Measurements from ENCODE around the gene HOXC10.

Gene HOXC10

GRCh38 chr12:54009171-54010052 lies 24.5 kb downstream of the HOXC10 start:
- POLR2A ChIA-PET: interaction anchor here (0.6 to 2.5 kb wide), 21 partner anchors 8 to 158 kb away, joined by 3 to 23 read pairs (median 4); partner anchors contain the start of genes HOXC5 and HOXC9
- DNase-seq (ENCODE audit: extremely low spot score): no peak
- TF ChIP-seq FOXA1 (IDR thresholded peaks at IDR 0.05) (no peak), L3MBTL2 (conservative IDR thresholded peaks at IDR 0.05) (peak; percentile 53; the same call in 1 of the 2 replicates)
- CTCF ChIA-PET: interaction anchor here (0.6 to 3.2 kb wide), 14 partner anchors 8 to 309 kb away, joined by 3 to 15 read pairs (median 5); partner anchors contain the start of genes HOXC10 and HOXC5

DNA sequence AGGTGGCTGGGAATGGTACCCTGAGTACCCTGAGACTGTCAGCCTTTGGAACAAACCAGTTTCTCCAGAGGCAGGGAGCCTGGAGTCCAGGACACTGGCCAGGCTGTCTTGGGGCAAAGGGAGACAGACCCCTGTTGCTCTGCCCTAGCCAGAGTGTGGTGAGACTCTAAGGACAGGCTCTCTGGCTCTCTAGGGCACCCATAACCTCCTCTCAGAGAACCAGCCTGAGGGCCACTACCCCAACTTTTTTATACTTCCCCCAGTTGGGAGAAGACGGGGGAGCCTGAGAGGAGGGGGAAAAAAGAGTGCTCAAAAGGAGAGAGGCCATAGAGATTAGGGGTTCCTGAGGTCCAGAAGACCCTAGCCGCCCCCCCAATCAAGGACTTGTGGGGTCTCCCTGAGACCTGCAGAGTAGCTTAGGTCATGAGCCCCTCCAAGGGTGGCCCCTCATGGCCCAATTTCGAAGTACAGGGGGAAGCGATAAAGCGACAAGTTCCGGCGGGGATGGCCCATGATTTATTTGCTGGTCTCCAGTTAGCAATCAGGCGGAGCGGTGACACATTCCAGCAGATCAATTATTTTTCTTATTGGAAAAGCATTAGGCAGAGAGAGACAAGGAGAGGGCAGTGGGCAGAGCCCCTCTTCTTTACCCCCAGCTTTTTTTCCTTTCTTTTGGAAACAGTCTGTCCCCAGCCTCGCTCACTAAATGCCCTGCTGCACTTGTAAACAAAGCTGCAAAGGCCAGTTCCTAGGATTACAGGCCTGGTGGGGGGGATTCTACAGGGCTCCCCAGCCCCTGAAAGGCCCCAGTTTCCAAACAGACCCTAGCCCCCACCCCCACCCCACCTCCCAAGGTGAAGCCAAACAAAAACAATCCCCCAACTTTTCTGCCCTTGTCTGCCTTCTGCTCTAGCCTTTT lies 25.4 kb downstream of the HOXC10 start:
- POLR2A ChIA-PET: interaction anchor here (1.2 kb wide), 2 partner anchors 16 to 28 kb away, joined by 3 to 4 read pairs; no protein-coding TSS in a partner anchor
- peak; percentile 88 for TF ChIP-seq PKNOX1 (IDR thresholded peaks at IDR 0.05)
- no peak for TF ChIP-seq HDGF (IDR thresholded peaks at IDR 0.05; ENCODE audit: borderline replicate concordance)
- TF ChIP-seq CTBP1 (IDR thresholded peaks at IDR 0.05; ENCODE audit: borderline replicate concordance): peak; percentile 56; the same call in 1 of the 2 replicates
- no peak for DNase-seq (ENCODE audit: extremely low spot score)
- CTCF ChIA-PET: interaction anchor here (2.2 kb wide), 1 partner anchor 197 kb away, joined by 14 read pairs; no protein-coding TSS in a partner anchor

GRCh38 chr12:54010972-54011664 lies 26.2 kb downstream of the HOXC10 start:
- DNase-seq (ENCODE audit: extremely low spot score): no peak
- peak; percentile 88 for TF ChIP-seq PKNOX1 (IDR thresholded peaks at IDR 0.05)
- TF ChIP-seq HDGF (IDR thresholded peaks at IDR 0.05; ENCODE audit: borderline replicate concordance): no peak
- no peak for TF ChIP-seq ZNF384 (IDR thresholded peaks at IDR 0.05)
- no peak for TF ChIP-seq TARDBP (IDR thresholded peaks at IDR 0.05)
- TF ChIP-seq FOXM1 (IDR thresholded peaks at IDR 0.05; ENCODE audit: borderline replicate concordance): no peak
- POLR2A ChIA-PET: interaction anchor here (1.2 kb wide), 2 partner anchors 15 to 27 kb away, joined by 3 to 4 read pairs; no protein-coding TSS in a partner anchor
- CTCF ChIA-PET: no interaction called here

DNA sequence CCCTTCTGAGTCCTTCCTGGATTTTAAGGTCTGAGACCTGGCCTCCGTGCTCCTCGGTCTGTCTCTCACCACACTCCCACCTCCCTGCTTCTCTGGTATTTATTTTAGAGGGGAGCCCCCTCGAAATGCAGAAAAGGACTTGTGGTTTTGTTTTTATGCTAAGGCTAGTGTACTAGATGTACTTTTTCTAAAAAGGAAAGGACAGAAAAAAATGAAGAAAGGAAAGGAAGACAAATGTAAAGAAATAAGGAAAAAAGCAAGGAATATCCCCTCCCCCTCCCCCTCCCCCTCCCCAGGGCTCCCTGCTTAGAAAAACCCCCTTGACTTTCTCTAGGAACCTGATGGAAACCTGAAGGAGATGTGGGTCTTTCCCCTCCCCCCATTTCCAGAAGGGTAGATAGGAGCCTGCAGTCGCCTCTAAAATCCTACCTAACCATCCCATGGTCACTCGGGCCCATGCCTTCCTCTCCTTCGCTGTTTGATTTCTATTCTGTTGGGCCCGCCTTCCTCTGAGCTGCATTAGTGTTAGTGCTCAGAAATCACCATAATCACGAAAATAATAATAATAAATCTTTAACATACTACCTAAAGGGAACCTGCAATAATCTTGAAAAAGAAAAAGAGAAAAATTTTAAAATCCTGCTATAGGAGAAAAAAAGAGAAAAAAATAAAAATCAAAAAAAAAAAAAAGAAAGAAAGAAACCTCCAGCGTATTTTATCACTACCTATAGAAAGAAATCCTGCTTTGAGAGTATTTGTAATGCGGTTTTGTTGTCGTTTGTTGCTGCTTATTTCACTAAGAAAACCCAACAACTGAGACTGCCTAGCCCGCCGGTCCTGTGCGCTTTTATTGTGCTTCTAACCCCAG lies 27.0 kb downstream of the HOXC10 start:
- ChIA-PET POLR2A (interaction anchor here (1.2 kb wide), 1 partner anchor 14 kb away, joined by 4 read pairs; no protein-coding TSS in a partner anchor), CTCF (interaction anchor here (0.6 to 0.8 kb wide), 3 partner anchors 10 to 161 kb away, joined by 3 to 4 read pairs (median 3); no protein-coding TSS in a partner anchor)
- TF ChIP-seq SP1 (IDR thresholded peaks at IDR 0.05) (no peak), ARNT (IDR thresholded peaks at IDR 0.05) (no peak), HDGF (IDR thresholded peaks at IDR 0.05; ENCODE audit: borderline replicate concordance) (no peak), FOXK2 (IDR thresholded peaks at IDR 0.05) (no peak), FOXM1 (IDR thresholded peaks at IDR 0.05; ENCODE audit: borderline replicate concordance) (no peak), NFRKB (IDR thresholded peaks at IDR 0.05) (no peak), SUZ12 (IDR thresholded peaks at IDR 0.05) (no peak), TARDBP (IDR thresholded peaks at IDR 0.05) (no peak)
- DNase-seq (ENCODE audit: extremely low spot score): no peak

DNA sequence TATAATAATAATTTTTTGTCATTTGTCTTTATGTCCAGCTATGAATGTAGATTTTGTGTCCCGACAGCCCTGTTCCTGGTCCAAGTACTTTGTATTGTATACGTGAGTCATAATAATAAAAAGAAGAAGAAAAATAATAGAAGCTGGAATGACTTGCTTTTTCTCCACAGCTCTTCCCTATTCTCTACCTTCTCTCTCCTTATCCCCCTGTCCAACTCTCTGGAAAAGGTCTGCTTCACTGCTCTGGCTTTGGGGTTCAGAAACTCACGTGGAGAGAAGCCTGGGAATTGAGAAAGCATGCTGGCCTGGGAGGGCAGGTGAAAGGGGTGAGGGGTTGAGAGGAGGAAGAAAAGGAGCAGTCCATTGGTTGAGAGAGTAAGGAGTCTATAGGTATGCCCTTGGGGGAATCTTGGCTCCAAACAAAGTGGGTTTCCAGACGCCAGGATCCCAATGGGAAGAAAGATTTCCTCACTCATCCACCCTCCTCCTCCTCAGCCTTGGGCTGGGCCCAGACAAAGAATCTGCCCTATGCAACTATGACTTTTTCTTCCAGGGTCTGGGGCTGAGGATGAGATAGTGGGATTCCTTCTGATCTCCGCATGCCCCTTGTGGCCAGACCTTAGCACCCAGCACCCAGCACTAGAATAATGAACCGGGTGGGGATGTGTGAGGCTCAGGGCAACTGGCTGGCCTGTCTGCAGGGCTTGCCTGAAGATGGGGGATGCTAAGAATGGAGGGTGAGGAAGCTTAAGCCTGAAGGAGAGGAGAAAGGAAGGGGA lies 27.9 kb downstream of the HOXC10 start:
- POLR2A ChIA-PET: interaction anchor here (0.9 to 1.4 kb wide), 2 partner anchors 14 to 25 kb away, joined by 3 read pairs; no protein-coding TSS in a partner anchor
- TF ChIP-seq TARDBP (IDR thresholded peaks at IDR 0.05): no peak
- no peak for TF ChIP-seq CTBP1 (IDR thresholded peaks at IDR 0.05; ENCODE audit: borderline replicate concordance)
- TF ChIP-seq ELF4 (IDR thresholded peaks at IDR 0.05): no peak
- TF ChIP-seq FOXA1 (IDR thresholded peaks at IDR 0.05): no peak
- TF ChIP-seq FOXM1 (IDR thresholded peaks at IDR 0.05; ENCODE audit: borderline replicate concordance): no peak
- TF ChIP-seq FOXK2 (IDR thresholded peaks at IDR 0.05): no peak
- no peak for DNase-seq (ENCODE audit: extremely low spot score)
- CTCF ChIA-PET: interaction anchor here (0.6 to 1.4 kb wide), 5 partner anchors 9 to 160 kb away, joined by 3 to 7 read pairs (median 3); partner anchors contain the start of genes HOXC5 and HOXC9

All from HEK293T (cell line).